Measurements from ENCODE around the gene TRIO.

DNA sequence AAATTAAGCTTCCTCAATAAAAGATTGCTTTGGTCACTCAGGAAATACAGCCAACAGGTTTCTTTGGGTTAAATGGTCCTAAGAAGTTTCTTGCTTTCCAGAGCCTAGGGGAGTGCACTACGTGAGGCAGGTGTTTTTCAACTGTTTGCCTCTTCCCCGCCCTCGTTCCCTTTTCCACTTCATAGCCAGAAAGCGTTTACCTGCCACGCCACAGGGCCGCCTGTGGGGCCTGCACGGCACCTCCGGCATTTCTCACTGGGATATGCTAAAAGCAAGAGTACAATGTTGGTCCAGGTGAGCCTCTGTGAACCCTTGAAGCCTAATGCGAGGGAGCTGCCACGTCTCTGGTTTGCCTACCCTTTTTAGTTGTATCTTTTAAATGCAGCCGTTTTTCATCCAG, 270.9 kb downstream of the TRIO start:
- TF ChIP-seq, protein P1, sequence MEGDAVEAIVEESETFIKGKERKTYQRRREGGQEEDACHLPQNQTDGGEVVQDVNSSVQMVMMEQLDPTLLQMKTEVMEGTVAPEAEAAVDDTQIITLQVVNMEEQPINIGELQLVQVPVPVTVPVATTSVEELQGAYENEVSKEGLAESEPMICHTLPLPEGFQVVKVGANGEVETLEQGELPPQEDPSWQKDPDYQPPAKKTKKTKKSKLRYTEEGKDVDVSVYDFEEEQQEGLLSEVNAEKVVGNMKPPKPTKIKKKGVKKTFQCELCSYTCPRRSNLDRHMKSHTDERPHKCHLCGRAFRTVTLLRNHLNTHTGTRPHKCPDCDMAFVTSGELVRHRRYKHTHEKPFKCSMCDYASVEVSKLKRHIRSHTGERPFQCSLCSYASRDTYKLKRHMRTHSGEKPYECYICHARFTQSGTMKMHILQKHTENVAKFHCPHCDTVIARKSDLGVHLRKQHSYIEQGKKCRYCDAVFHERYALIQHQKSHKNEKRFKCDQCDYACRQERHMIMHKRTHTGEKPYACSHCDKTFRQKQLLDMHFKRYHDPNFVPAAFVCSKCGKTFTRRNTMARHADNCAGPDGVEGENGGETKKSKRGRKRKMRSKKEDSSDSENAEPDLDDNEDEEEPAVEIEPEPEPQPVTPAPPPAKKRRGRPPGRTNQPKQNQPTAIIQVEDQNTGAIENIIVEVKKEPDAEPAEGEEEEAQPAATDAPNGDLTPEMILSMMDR (IDR thresholded peaks at IDR 0.05), result no peak
- no peak for TF ChIP-seq POLR2A (IDR thresholded peaks at IDR 0.05)
